Midbrain (tissue), 1 donor: Measurements from ENCODE around the gene CENPF.
A peak's percentile ranks its signal among the peaks of the same experiment; 100 is the strongest.
"Not testable (repeated sequence)": the region's sequence is repeated elsewhere in the genome, so short reads cannot be mapped to it uniquely, and the experiment has no call there.

Experiments used
- DNase-seq: peaks from one replicate; lab custom pipeline; 2025; lab: John Stamatoyannopoulos, UW

The CENPF gene

GRCh38 chr1:214602764-214603657 is at the start of gene CENPF:
Gene CENPF, plus strand, starts transcription at chr1:214603195. Its CDS starts 10,560 bp downstream, at chr1:214613755.
- DNase-seq: peak; percentile 97

GRCh38 chr1:214557952-214558735 is 44.9 kb upstream of the CENPF start:
- DNase-seq: no peak

GRCh38 chr1:214563881-214564280 is 39.1 kb upstream of the CENPF start:
- DNase-seq: no peak

GRCh38 chr1:214565310-214565709 is 37.7 kb upstream of the CENPF start:
- DNase-seq: no peak

- DNase-seq: no peak
Observed at GRCh38 chr1:214566158-214567104, 36.6 kb upstream of the CENPF start.

GRCh38 chr1:214567481-214567980 is 35.5 kb upstream of the CENPF start:
- no peak for DNase-seq

- no peak for DNase-seq
Observed at GRCh38 chr1:214568328-214568727, 34.7 kb upstream of the CENPF start.

- DNase-seq: no peak
Observed at GRCh38 chr1:214569357-214570004, 33.5 kb upstream of the CENPF start.

GRCh38 chr1:214570442-214570841 is 32.6 kb upstream of the CENPF start:
- DNase-seq: no peak

GRCh38 chr1:214571281-214571680 is 31.7 kb upstream of the CENPF start:
- DNase-seq: no peak

GRCh38 chr1:214573386-214574318 is 29.3 kb upstream of the CENPF start:
- DNase-seq: peak; percentile 3

GRCh38 chr1:214574598-214575411 is 28.2 kb upstream of the CENPF start:
- DNase-seq: no peak

GRCh38 chr1:214576120-214576519 is 26.9 kb upstream of the CENPF start:
- DNase-seq: not testable (repeated sequence)

- DNase-seq: no peak
Observed at GRCh38 chr1:214579183-214579582, 23.8 kb upstream of the CENPF start.

- DNase-seq: no peak
Observed at GRCh38 chr1:214581785-214582184, 21.2 kb upstream of the CENPF start.

GRCh38 chr1:214582289-214582891 is 20.6 kb upstream of the CENPF start:
- DNase-seq: no peak

GRCh38 chr1:214583113-214583512 is 19.9 kb upstream of the CENPF start:
- DNase-seq: no peak

- DNase-seq: no peak
Observed at GRCh38 chr1:214583824-214584554, 19.0 kb upstream of the CENPF start.
